OCI-LY3 (cell line): ENCODE results near the gene EPHA5.

Experiments
- CTCF ChIP-seq: fragments of 200-600, 300-600 bp; sonication (generic); IDR thresholded peaks from 2 replicates; pipeline ENCODE4 v1.5.1; 2014; ENCODE audit warnings: antibody characterized with exemption, low read length, low read depth
- EZH2phosphoT487 ChIP-seq: fragments of 200-600 bp; shearing (Covaris generic); IDR thresholded peaks from 2 replicates; pipeline ENCODE4 v1.6.1; 2018; ENCODE audit warnings: antibody characterized with exemption, mixed run types, low read depth

- TF ChIP-seq CTCF (no peak), EZH2phosphoT487 (no peak)
These were observed 299.6 kb downstream of the EPHA5 start for GRCh38 chr4:65370709-65371108.
